HG02678 (cell line): ENCODE results near the gene ZNF443.
"Not testable (repeated sequence)": the region's sequence is repeated elsewhere in the genome, so short reads cannot be mapped to it uniquely, and the experiment has no call there.

Source experiments
- ATAC-seq: cut with Tn5 transposase; IDR thresholded peaks from one replicate; pipeline ENCODE4 v1.9.1; 2021; ENCODE audit warnings: mild to moderate bottlenecking, moderate library complexity; ENCODE audit not compliant: unreplicated experiment

The ZNF443 gene

GRCh38 chr19:12425236-12425887 is 15.5 kb downstream of the ZNF443 start:
- no peak for ATAC-seq

- ATAC-seq, result not testable (repeated sequence)
Observed at GRCh38 chr19:12417273-12417672, 23.5 kb downstream of the ZNF443 start.

- ATAC-seq, result no peak
Observed at GRCh38 chr19:12411893-12412292, 28.9 kb downstream of the ZNF443 start.

- ATAC-seq, result peak; percentile 88
Observed at GRCh38 chr19:12400633-12401502, 40.0 kb downstream of the ZNF443 start, which contains the start of gene ZNF799. TSS of gene ZNF799 (minus strand) at chr19:12401271. CDS start at chr19:12401070, 201 bp downstream.

- ATAC-seq, result peak; percentile 38
Observed at GRCh38 chr19:12399901-12400632, 40.8 kb downstream of the ZNF443 start.

- ATAC-seq, result not testable (repeated sequence)
Observed at GRCh38 chr19:12391148-12391547, 49.7 kb downstream of the ZNF443 start.

GRCh38 chr19:12386365-12386764 is 54.5 kb downstream of the ZNF443 start:
- not testable (repeated sequence) for ATAC-seq

- no peak for ATAC-seq
Observed at GRCh38 chr19:12380444-12380737, 60.4 kb downstream of the ZNF443 start.

- no peak for ATAC-seq
Observed at GRCh38 chr19:12379732-12380443, 60.9 kb downstream of the ZNF443 start.
